DMS114 treated with DMSO at 0.1 percent for 48 hours (cell line): ENCODE results near the gene OGFR.
A peak's percentile ranks its signal among the peaks of the same experiment; 100 is the strongest.

Experiments used
- DNase-seq: peaks from one replicate; lab custom pipeline; 2025; ENCODE audit not compliant: unreplicated experiment; lab: John Stamatoyannopoulos, UW

The OGFR gene

GRCh38 chr20:62782149-62782892 lies 22.3 kb upstream of the OGFR start:
- no peak for DNase-seq

- DNase-seq: no peak
Observed at GRCh38 chr20:62782893-62783278, 21.7 kb upstream of the OGFR start.

DNA sequence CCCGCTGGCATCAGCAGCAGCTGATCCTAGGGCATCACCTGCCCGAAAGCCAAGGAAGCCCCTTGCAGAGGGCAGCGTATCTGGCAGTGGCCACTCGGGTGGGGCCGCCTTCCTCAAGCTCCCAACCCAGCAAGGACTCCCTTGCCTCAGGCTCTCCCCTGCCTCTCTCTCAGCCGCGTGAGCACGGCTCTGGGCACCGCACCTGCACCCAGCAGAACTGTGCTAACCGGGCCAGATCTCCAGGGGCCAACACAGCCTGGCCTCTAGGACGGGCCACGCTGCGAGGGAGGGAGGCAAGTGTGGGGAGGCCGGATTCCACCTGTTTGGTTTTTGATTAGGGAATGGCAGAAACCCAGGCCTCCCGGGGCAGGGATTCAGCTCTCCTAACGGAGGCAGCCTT lies 20.1 kb upstream of the OGFR start:
- no peak for DNase-seq

DNA sequence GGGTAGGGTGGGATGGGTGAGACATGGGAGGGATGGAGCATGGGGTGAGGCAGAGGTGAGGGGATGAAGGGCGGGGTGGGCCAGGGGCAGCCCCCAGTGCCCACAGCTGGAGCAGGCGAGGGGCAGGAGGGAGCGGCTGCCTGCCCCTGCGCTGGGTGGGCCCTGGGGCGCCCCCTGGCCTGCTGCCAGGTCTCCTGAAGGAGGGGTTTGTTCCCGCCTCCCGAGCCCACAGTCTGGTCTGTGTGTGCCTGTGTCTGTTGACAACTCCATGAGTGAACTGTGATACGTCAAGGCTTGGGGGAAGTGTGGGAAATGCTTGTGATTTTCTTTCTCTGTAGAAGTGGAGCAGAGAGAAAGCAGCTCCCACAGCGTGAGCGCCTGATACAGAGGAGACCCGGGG lies 19.2 kb upstream of the OGFR start:
- no peak for DNase-seq

- DNase-seq: no peak
Observed at GRCh38 chr20:62786157-62786556, 18.5 kb upstream of the OGFR start.

- no peak for DNase-seq
Observed at GRCh38 chr20:62787321-62787720, 17.3 kb upstream of the OGFR start.

DNA sequence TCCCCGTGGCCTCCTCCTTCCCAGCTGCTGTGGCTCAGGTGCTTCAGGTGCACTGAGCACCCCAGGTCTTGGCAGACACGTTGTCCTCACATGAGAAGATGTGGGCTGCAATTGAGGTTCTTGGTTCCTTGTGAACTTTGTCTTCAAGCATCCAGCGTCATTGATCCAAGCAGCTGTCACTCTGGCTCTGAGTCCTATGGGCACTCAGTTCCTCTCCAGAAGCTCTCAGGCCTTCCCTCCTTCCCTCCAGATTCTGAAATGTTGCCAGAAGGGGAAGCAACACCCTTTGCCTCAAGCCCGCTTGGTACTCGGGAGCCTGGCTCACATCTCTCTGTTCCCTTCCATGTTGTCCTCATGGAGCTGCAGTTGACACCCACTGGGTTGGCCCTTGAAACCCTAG lies 16.8 kb upstream of the OGFR start:
- DNase-seq: no peak

- DNase-seq: no peak
Observed at GRCh38 chr20:62788607-62789006, 16.0 kb upstream of the OGFR start.

- DNase-seq: no peak
Observed at GRCh38 chr20:62790075-62790474, 14.6 kb upstream of the OGFR start.

GRCh38 chr20:62791301-62792181 lies 13.1 kb upstream of the OGFR start:
- DNase-seq: peak; percentile 84

DNA sequence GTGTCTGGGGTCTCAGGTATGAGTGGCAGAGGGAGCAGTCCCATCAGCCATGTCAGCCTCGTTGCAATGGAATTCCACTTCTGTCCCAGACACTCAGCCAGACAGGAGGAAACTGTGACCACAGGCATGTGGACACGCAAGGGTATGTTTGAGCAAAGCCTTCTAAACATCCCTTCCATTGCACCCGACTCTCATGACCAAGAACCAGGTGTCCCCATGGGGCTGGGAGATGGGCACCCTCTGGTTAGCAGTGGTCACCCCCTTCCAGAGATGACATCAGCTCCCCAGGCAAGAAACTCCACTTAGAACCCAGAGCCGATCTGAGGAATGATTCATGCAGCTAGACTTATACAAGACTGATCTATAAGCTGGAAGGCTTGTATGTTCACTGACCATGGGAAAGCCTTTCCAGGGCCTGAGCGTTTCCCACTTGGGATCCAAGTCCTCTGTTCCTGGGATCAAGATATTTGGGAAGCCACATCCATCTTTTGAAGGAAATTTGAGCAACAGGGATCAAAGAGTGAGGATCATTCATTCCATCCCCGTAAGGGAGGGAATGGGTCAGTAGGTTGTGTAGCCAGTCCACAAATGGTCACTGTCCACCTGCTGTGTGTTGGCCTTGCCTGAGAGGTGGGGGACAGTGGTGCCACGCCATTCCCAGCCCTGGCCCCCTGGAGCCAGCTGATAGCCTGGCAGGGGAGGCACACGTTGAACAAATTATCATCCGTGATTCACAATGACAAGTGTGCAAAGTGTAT lies 12.3 kb upstream of the OGFR start:
- DNase-seq: no peak

- no peak for DNase-seq
Observed at GRCh38 chr20:62792940-62793756, 11.5 kb upstream of the OGFR start.

- no peak for DNase-seq
Observed at GRCh38 chr20:62793757-62794006, 11.0 kb upstream of the OGFR start.

- peak; percentile 78 for DNase-seq
Observed at GRCh38 chr20:62794007-62794724, 10.5 kb upstream of the OGFR start.

GRCh38 chr20:62795023-62795761 lies 9.4 kb upstream of the OGFR start:
- DNase-seq: peak; percentile 31

GRCh38 chr20:62796699-62797491 lies 7.7 kb upstream of the OGFR start:
- no peak for DNase-seq

DNA sequence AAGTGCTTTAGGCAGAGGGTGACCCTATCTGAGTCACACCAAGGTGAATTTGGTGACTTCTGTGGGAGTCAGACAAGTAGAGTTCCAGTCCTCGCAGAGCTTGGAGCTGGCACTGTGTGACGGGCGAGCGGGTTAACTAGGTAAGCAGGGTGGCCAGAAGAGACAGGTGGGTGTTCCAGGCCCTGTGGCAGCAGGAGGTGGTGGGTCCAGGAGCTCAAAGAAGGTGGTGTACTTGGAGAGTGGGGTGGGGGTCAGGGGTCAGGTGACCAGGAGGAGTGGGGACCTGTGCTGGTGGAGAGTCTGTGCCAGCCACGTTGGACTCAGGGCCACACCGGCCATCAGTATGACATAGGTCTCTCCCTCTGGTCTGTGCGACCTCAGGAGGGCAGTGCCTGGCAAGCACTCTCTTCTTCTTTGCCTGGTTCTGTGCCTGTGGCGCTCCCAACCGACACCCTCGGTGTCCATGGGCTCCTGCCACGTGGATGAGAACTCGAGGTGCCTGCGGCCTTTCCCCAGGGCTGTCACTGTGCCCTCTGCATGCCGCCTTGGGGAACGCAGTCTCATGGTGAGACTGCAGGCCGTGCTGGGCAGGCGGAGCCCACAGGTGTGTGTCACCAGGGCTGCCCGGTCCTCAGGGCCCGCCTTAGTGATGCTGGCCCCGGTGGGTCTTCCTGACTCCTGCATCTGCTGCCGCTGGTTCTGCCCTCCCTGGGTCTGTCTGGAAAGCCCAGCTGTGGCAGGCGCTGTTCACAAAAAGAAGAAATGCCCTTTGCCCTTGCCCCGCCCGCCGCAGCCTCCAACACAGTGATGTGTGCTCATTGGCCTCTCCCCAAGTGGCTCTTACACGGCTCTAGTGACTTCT lies 6.7 kb upstream of the OGFR start:
- DNase-seq: no peak

GRCh38 chr20:62799036-62799435 lies 5.6 kb upstream of the OGFR start:
- DNase-seq: no peak
